Nephron progenitor cell (in vitro differentiated cells): ENCODE data around the gene ALOX12B.
"Not testable (repeated sequence)": the region's sequence is repeated elsewhere in the genome, so short reads cannot be mapped to it uniquely, and the experiment has no call there.

Experiments
- DNase-seq: peaks from one replicate; pipeline ENCODE4 v3.0.0; 2021
- H3K27ac Mint-ChIP-seq: 2 replicates; pipeline ENCODE4 v1.8.0; 2021; ENCODE audit warnings: mild to moderate bottlenecking, moderate library complexity, mixed read lengths
- H3K27me3 Mint-ChIP-seq: 2 replicates; pipeline ENCODE4 v1.8.0; 2021; ENCODE audit warnings: mild to moderate bottlenecking, low read depth, mixed read lengths; ENCODE audit not compliant: poor library complexity
- H3K36me3 Mint-ChIP-seq: 2 replicates; pipeline ENCODE4 v1.8.0; 2021; ENCODE audit warnings: low read depth, mixed read lengths
- H3K4me1 Mint-ChIP-seq: 2 replicates; pipeline ENCODE4 v1.8.0; 2021; ENCODE audit warnings: mixed read lengths
- H3K4me3 Mint-ChIP-seq: 2 replicates; pipeline ENCODE4 v1.8.0; 2021; ENCODE audit warnings: mild to moderate bottlenecking, moderate library complexity, mixed read lengths
- H3K9me3 Mint-ChIP-seq: 2 replicates; pipeline ENCODE4 v1.8.0; 2021; ENCODE audit warnings: mild to moderate bottlenecking, moderate library complexity, mixed read lengths
- TF ChIP-seq, protein P1 (sequence below): fragments of 200-600 bp; sonication (generic); IDR thresholded peaks from 2 replicates; pipeline ENCODE4 v1.5.0; 2021; ENCODE audit warnings: antibody characterized with exemption

ALOX12B gene

DNA sequence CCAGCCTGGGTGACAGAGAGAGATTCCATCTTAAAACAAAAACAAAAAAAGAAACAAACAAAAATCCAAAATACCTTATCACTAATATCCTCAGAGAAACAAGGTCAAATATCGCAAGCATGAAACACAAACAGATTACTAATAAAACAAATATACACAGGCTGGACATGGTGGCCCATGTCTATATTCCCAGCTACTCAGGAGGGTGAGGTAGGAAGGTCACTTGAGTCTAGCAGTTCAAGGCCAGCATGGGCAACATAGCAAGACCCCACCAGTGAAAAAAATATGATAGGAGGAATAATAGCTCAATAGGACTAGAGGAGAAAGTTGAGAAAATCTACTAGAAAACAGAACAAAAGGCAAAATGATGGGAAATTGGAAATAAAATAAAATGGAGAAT lies 55.6 kb downstream of the ALOX12B start:
- H3K27me3 Mint-ChIP-seq, result peaks cover 83% of the 10 kb centered on the region
- H3K4me1 Mint-ChIP-seq, result no peaks in the 10 kb centered on the region
- TF ChIP-seq, protein P1, sequence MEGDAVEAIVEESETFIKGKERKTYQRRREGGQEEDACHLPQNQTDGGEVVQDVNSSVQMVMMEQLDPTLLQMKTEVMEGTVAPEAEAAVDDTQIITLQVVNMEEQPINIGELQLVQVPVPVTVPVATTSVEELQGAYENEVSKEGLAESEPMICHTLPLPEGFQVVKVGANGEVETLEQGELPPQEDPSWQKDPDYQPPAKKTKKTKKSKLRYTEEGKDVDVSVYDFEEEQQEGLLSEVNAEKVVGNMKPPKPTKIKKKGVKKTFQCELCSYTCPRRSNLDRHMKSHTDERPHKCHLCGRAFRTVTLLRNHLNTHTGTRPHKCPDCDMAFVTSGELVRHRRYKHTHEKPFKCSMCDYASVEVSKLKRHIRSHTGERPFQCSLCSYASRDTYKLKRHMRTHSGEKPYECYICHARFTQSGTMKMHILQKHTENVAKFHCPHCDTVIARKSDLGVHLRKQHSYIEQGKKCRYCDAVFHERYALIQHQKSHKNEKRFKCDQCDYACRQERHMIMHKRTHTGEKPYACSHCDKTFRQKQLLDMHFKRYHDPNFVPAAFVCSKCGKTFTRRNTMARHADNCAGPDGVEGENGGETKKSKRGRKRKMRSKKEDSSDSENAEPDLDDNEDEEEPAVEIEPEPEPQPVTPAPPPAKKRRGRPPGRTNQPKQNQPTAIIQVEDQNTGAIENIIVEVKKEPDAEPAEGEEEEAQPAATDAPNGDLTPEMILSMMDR, result no peak
- no peak for DNase-seq
- no peak overlapping the region for H3K4me3 Mint-ChIP-seq
- H3K27ac Mint-ChIP-seq, result no peak overlapping the region
- no peaks in the 10 kb centered on the region for H3K36me3 Mint-ChIP-seq
- H3K9me3 Mint-ChIP-seq, result peaks cover 11% of the 10 kb centered on the region

DNA sequence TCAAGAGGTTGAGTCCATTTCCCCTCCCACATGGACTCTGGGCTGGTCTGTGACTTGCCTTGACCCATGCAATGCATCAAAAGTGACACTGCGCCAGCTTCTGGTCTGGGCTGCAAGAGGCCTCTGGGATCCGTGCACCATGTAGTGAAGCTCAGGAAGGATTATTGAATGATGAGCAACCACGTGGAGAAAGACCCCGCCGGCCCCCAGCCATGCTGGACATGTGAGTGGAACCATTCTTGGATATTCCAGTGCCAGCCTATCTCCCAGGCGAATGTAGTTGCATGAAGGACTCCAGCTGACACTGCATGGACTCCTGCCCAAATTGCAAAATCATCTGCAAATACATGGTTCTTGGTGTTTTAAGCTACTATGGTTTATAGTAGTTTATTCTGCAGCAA lies 56.3 kb downstream of the ALOX12B start:
- Mint-ChIP-seq H3K9me3 (peaks cover 11% of the 10 kb centered on the region), H3K36me3 (no peaks in the 10 kb centered on the region), H3K27me3 (peaks cover 82% of the 10 kb centered on the region), H3K4me1 (no peaks in the 10 kb centered on the region), H3K4me3 (no peak overlapping the region), H3K27ac (no peak overlapping the region)
- TF ChIP-seq, protein P1, result no peak
- no peak for DNase-seq

DNA sequence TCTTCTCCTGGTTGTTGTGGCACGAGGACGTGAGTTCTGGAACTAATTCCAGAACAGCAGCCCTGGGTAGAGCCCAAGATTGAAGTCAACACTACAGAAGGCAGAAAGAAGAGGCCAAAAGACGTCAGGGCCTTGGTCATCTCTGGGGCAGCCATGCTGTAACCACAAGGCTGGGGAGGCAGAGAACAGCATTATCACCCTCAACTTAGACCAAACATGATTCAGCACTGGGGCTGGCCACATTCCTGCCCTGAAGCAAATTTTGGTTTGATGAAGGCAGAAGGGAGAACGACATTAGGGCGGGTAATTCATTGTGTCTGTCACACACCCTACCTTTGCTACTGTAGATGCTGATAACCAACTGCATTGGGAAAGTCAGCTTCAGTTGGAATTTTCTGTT lies 58.4 kb downstream of the ALOX12B start:
- TF ChIP-seq, protein P1, result no peak
- Mint-ChIP-seq H3K27ac (no peak overlapping the region), H3K36me3 (no peaks in the 10 kb centered on the region), H3K4me1 (no peaks in the 10 kb centered on the region), H3K4me3 (no peak overlapping the region), H3K27me3 (peaks cover 73% of the 10 kb centered on the region), H3K9me3 (peaks cover 11% of the 10 kb centered on the region)
- DNase-seq, result no peak

DNA sequence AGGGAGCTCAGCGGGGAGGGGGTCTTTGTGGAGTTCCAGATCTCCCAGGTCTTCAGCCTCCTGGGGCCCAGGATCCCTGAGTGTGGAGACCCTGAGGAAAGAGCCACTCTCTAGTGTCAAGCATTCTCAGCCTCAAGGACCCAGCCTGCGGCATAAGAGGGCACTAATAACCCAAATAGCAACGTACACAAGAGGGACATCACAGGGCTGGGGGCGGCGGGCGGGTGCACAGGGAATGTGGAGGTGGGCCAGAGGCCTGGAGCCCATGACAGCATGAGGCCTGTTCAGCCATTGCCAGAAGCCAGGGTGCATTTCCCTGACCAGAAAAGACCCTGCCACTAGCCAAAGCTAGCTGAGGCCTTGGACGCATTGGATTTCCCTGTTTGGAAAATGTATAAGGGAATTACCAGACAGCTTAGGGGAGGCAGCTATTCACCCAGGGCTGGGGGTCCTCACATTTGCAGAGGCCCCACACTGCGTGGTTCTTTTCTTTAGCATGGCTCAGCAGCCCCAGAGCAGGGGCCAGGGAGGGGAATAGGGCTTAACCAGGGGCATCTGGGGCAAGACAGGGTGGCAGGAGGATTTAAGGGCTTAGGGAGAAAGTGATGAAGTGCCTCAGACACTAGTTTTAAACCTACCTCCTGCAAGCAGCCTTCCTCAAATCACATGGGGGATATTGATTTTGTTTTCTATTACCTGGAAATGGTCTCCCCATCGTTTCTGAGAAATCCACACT lies 62.2 kb downstream of the ALOX12B start:
- no peaks in the 10 kb centered on the region for H3K36me3 Mint-ChIP-seq
- H3K27ac Mint-ChIP-seq, result no peak overlapping the region
- H3K27me3 Mint-ChIP-seq, result peaks cover 57% of the 10 kb centered on the region
- peaks cover 11% of the 10 kb centered on the region for H3K9me3 Mint-ChIP-seq
- TF ChIP-seq, protein P1, result no peak
- H3K4me3 Mint-ChIP-seq, result no peak overlapping the region
- DNase-seq, result no peak
- peaks cover 7% of the 10 kb centered on the region for H3K4me1 Mint-ChIP-seq

DNA sequence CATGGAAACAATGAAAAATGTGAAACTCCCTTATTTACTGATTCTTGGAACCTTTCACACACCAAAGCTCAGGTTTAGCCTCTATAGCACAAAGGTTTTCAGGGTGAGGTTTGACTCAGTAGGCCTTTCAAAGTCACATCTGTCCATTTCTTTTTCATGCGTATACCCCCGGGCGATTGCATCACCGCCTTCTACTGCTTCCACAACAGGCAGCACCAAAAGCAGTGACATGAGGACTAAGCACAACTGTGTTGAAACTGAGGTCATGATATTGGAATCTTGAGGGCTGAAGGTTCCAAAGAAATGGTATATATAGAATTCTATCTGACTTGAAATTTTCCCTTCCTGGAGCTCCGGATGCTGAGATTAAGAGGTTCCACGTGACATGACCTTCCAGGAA lies 63.4 kb downstream of the ALOX12B start:
- H3K4me1 Mint-ChIP-seq, result peaks cover 14% of the 10 kb centered on the region
- H3K9me3 Mint-ChIP-seq, result peaks cover 11% of the 10 kb centered on the region
- H3K27me3 Mint-ChIP-seq, result peaks cover 55% of the 10 kb centered on the region
- H3K27ac Mint-ChIP-seq, H3K4me3 Mint-ChIP-seq, H3K36me3 Mint-ChIP-seq, DNase-seq: not testable (repeated sequence)
